Measurements from ENCODE around the gene SHKBP1. TPM values are rescaled to one million over a fixed set of nuclear protein-coding genes. Genes with fewer than 3 reads are reported as not detected.

Gene SHKBP1
- total and polyA plus RNA-seq, 9 of the 15 experiments (the other 6 are each of a cell fraction or from before 2014, with no cell fraction given), result 1.2 to 58.1 (median 22.3) TPM

GRCh38 chr19:40594657-40595091 lies 18.0 kb downstream of the SHKBP1 start:
- ChIA-PET CTCF (ENCODE audit: low intra/inter-chr PET ratio) (no interaction called here), POLR2A (interaction anchor here (0.8 to 1.0 kb wide), 4 partner anchors 9 to 16 kb away, joined by 3 to 5 read pairs (median 4); no protein-coding TSS in a partner anchor)
- no peak for ATAC-seq
- in situ Hi-C loops (cut with MboI) (no loop called here), intact Hi-C loops (cut with micrococcal nuclease) (no loop called here)
- TF ChIP-seq CTCF (IDR thresholded peaks at IDR 0.05 in 2 of 3, conservative IDR thresholded peaks at IDR 0.05 in 1 of 3; ENCODE audit: insufficient read depth in 2 of 3, low read depth in 1 of 3, low read length in 3 of 3) (peak in 2 of 3 experiments; percentile 9 to 24; a peak in 2 of 6 replicates), MAZ (CRISPR knock-in tag; conservative IDR thresholded peaks at IDR 0.05 in 1 of 2, IDR thresholded peaks at IDR 0.05 in 1 of 2) (no peak), FOSL1 (tag; conservative IDR thresholded peaks at IDR 0.05) (peak; percentile 64), ZNF23 (CRISPR knock-in tag; IDR thresholded peaks at IDR 0.05) (no peak), EGR1 (conservative IDR thresholded peaks at IDR 0.05) (peak; percentile 34; the same call in 1 of the 2 replicates), ZNF232 (CRISPR knock-in tag; IDR thresholded peaks at IDR 0.05) (no peak), MLX (CRISPR knock-in tag; conservative IDR thresholded peaks at IDR 0.05) (no peak), JUND (IDR thresholded peaks at IDR 0.05; ENCODE audit: borderline replicate concordance, low read depth, low read length) (0 out of 2 replicates have a peak, but pooled peaks have one; percentile 16), JUND (tag; IDR thresholded peaks at IDR 0.05; ENCODE audit: borderline replicate concordance, low read depth, low read length) (no peak), ATF3 (IDR thresholded peaks at IDR 0.05) (peak; percentile 43; the same call in 1 of the 2 replicates), ATF3 (CRISPR knock-in tag; conservative IDR thresholded peaks at IDR 0.05) (no peak), ERF (CRISPR knock-in tag; IDR thresholded peaks at IDR 0.05) (no peak)
- H3K9ac ChIP-seq (ENCODE audit: insufficient read depth in 1 of 2, low read depth in 2 of 2, low read length in 2 of 2), result peak overlapping the region; percentile 21 to 65; a peak in 2 of 4 replicates
- H3K79me2 ChIP-seq (ENCODE audit: control insufficient read depth, insufficient read depth, low read length), result peaks cover 6% of the 10 kb centered on the region; the same call in 2 of the 3 replicates
- peaks cover 4% of the 10 kb centered on the region for H3K9me1 ChIP-seq (ENCODE audit: control insufficient read depth, insufficient read depth, low read length)
- H3K4me3 ChIP-seq, result no peak overlapping the region
- H3K4me2 ChIP-seq (ENCODE audit: insufficient read depth, low read length), result 0 out of 2 replicates have a peak overlapping the region, but pooled peaks have one; percentile 44
- 34% methylated on average over 11 of the region's 13 CpGs for WGBS (ENCODE audit: insufficient coverage, low coverage, missing lambda C conversion rate)
- peak overlapping the region; percentile 83 for H2AFZ ChIP-seq (ENCODE audit: low read depth, low read length)
- H3K27me3 ChIP-seq (ENCODE audit: control insufficient read depth in 2 of 2, insufficient read depth in 2 of 2, low read length in 2 of 2), result no peaks in the 10 kb centered on the region
- DNase-seq (ENCODE audit: extremely low read depth in 1 of 4, low spot score in 3 of 4), result peak in 3 of 4 experiments; percentile 35 to 53 (median 47)
- BruUV-seq (replicated peaks), result no TSS peak
- FAIRE-seq, result peak; percentile 66
- H3K36me3 ChIP-seq (ENCODE audit: control insufficient read depth, insufficient read depth, low read length), result no peaks in the 10 kb centered on the region
- H3K27ac ChIP-seq (ENCODE audit: extremely low read depth, low read depth, low read length), result no peak overlapping the region
- no peaks in the 10 kb centered on the region for H3K9me3 ChIP-seq (replicated peaks; ENCODE audit: control insufficient read depth, insufficient read depth, low read depth, low read length)
- H3K4me1 ChIP-seq (replicated peaks in 1 of 2; ENCODE audit: control insufficient read depth in 2 of 2, insufficient read depth in 2 of 2, low read length in 2 of 2), result peaks cover 23 to 62% of the 10 kb centered on the region in 2 experiments; a peak in 4 of 5 replicates
- peaks cover 6% of the 10 kb centered on the region; the same call in 1 of the 2 replicates for H4K20me1 ChIP-seq (replicated peaks; ENCODE audit: control insufficient read depth, insufficient read depth, low read length)

All from K562 (cell line).